ENCODE data around the gene PIK3IP1.
A peak's percentile ranks its signal among the peaks of the same experiment; 100 is the strongest.

The PIK3IP1 gene

DNA sequence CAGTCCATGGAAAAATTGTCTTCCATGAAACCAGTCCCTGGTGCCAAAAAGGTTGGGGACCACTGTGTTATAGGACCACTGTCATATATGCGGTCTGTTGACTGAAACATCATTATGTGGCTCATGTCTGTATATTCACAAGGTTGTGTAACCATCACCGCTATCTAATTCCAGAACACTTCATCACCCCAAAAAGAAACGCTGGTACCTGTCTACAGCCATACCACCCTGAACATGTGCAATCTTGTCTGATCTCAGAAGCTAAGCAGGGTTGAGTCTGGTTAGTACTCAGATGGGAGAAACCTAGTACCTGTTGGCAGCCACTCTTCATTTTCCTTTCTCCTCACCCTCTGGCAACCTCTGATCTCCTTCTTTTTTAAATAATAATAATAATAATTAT lies 12.9 kb upstream of the PIK3IP1 start:
- DNase-seq = no peak

- no peak for DNase-seq
Measured at GRCh38 chr22:31302537-31302936, 10.2 kb upstream of the PIK3IP1 start.

GRCh38 chr22:31302006-31302405 lies 9.7 kb upstream of the PIK3IP1 start:
- DNase-seq = no peak

GRCh38 chr22:31300896-31301295 lies 8.6 kb upstream of the PIK3IP1 start:
- no peak for DNase-seq

- DNase-seq = no peak
Measured at GRCh38 chr22:31295831-31296657, 3.8 kb upstream of the PIK3IP1 start.

DNA sequence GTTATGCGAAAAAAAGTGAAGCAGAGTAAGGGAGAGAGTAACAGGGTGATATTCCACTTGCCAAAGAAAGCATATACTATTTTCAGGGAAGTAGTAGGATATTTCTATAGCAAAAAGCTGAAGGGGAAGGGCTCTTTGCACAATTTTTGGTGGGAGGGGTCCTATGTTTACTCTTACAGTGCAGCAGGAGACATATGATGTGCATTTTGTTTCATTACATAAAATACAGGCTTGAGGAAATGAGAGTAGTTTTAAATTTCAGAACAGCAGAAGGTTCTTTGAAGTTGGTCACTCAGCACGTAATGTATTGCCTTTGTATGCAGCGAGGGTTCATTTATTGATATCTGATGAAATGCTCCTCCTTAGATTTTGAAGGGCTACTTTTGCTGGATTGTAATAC lies 3.1 kb upstream of the PIK3IP1 start:
- DNase-seq = no peak

- DNase-seq = no peak
Measured at GRCh38 chr22:31291481-31292235, 630 bp downstream of the PIK3IP1 start.

- peak; percentile 91 for DNase-seq
Measured at GRCh38 chr22:31290494-31291471, 1.5 kb downstream of the PIK3IP1 start.

- no peak for DNase-seq
Measured at GRCh38 chr22:31289344-31289743, 2.9 kb downstream of the PIK3IP1 start.

- DNase-seq = no peak
Measured at GRCh38 chr22:31288496-31289240, 3.6 kb downstream of the PIK3IP1 start.

- DNase-seq = no peak
Measured at GRCh38 chr22:31287818-31288495, 4.3 kb downstream of the PIK3IP1 start.

GRCh38 chr22:31286360-31287255 lies 5.7 kb downstream of the PIK3IP1 start:
- DNase-seq = no peak

DNA sequence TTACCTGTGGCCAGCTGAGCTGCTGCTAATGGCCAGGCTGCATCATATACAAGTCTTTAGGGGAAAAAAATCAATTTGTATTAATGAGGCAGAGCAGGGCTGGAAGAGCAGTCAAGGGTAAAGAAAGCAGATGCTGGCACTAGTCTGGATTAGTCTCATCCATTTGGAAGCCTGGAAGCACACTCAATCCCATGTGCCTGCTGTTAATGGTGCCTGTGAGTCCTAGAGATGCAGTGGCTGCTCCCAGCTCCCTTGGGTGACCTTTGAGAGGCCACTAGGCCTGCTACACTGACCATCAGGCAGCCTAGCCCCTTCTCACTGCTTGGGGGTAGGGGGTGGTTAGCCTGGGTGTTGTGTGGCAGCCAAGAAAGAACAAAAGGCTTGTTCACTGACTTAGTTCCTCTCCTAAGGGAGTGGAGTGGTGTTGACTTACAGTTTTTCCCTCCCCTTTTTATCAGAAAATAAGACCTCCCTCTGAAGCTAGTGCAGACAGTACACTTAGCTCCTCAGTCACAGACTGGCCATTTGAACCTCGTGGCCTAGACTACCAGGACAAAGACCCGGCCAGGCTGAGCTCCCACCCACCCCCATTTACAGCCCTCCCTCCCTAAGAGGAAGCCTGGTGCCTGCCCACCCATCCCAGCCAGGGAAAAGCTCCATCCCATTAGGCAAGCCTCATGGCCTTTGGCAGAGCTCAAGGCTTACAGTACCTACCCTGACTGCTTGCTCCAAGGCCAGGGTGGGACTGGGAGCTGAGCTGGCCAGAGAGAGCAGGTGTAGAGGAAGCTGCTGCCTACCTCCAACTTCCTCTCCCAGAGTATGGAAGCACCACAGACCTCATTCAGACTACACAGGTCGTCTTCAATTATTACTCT lies 7.8 kb downstream of the PIK3IP1 start:
- no peak for DNase-seq

- DNase-seq = no peak
Measured at GRCh38 chr22:31282748-31283468, 9.4 kb downstream of the PIK3IP1 start.

GRCh38 chr22:31281733-31282132 lies 10.6 kb downstream of the PIK3IP1 start:
- no peak for DNase-seq

DNA sequence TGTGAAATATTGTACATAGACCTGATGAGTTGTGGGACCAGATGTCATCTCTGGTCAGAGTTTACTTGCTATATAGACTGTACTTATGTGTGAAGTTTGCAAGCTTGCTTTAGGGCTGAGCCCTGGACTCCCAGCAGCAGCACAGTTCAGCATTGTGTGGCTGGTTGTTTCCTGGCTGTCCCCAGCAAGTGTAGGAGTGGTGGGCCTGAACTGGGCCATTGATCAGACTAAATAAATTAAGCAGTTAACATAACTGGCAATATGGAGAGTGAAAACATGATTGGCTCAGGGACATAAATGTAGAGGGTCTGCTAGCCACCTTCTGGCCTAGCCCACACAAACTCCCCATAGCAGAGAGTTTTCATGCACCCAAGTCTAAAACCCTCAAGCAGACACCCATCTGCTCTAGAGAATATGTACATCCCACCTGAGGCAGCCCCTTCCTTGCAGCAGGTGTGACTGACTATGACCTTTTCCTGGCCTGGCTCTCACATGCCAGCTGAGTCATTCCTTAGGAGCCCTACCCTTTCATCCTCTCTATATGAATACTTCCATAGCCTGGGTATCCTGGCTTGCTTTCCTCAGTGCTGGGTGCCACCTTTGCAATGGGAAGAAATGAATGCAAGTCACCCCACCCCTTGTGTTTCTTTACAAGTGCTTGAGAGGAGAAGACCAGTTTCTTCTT lies 12.3 kb downstream of the PIK3IP1 start:
- no peak for DNase-seq

GRCh38 chr22:31279327-31279669 lies 13.0 kb downstream of the PIK3IP1 start:
- no peak for DNase-seq

GRCh38 chr22:31278626-31279326 lies 13.5 kb downstream of the PIK3IP1 start:
- DNase-seq = no peak
